HFF-Myc (cell line): Measurements from ENCODE around the gene C20orf141.

ENCODE experiments used
- DNase-seq: peaks from one replicate; pipeline ENCODE4 v3.0.0-alpha.2; 2011; ENCODE audit warnings: low read depth; ENCODE audit errors: extremely low read depth
- H3K4me3 ChIP-seq: replicated peaks from 2 replicates; pipeline ENCODE4 v1.5.1; 2011; ENCODE audit warnings: low read depth, mild to moderate bottlenecking, control low read depth, low read length
- CTCF ChIP-seq: IDR thresholded peaks from 2 replicates; pipeline ENCODE4 v1.5.1; 2012; ENCODE audit warnings: mild to moderate bottlenecking, low read depth, low read length, control low read depth; ENCODE audit errors: missing control alignments

The C20orf141 gene

GRCh38 chr20:2847802-2848201 lies 33.0 kb downstream of the C20orf141 start:
- TF ChIP-seq CTCF = no peak
- no peak overlapping the region for H3K4me3 ChIP-seq
- DNase-seq = no peak

GRCh38 chr20:2849529-2849928 lies 34.7 kb downstream of the C20orf141 start:
- TF ChIP-seq CTCF = no peak
- DNase-seq = no peak
- H3K4me3 ChIP-seq = no peak overlapping the region

GRCh38 chr20:2851086-2851485 lies 36.3 kb downstream of the C20orf141 start:
- H3K4me3 ChIP-seq = no peak overlapping the region
- no peak for DNase-seq
- TF ChIP-seq CTCF = no peak

GRCh38 chr20:2858591-2858990 lies 43.8 kb downstream of the C20orf141 start:
- H3K4me3 ChIP-seq = no peak overlapping the region
- no peak for DNase-seq
- TF ChIP-seq CTCF = no peak

- no peak overlapping the region for H3K4me3 ChIP-seq
- DNase-seq = no peak
- no peak for TF ChIP-seq CTCF
These were observed 44.7 kb downstream of the C20orf141 start for GRCh38 chr20:2859330-2860121.

- no peak for DNase-seq
- H3K4me3 ChIP-seq = no peak overlapping the region
- no peak for TF ChIP-seq CTCF
These were observed 49.8 kb downstream of the C20orf141 start for GRCh38 chr20:2864626-2865025.

- DNase-seq = no peak
- no peak overlapping the region for H3K4me3 ChIP-seq
- no peak for TF ChIP-seq CTCF
These were observed 50.3 kb downstream of the C20orf141 start for GRCh38 chr20:2865101-2865500.
